ENCODE results near the gene DSCAML1.

The DSCAML1 gene

GRCh38 chr11:117381481-117382387 is 415.3 kb downstream of the DSCAML1 start:
- no peak for DNase-seq
- TF ChIP-seq CTCF (IDR thresholded peaks at IDR 0.05; ENCODE audit: low read depth, low read length): no peak
- no peaks in the 10 kb centered on the region for H3K4me1 ChIP-seq
- H3K27me3 ChIP-seq: no peaks in the 10 kb centered on the region
- H3K9me3 ChIP-seq: no peaks in the 10 kb centered on the region
- H3K36me3 ChIP-seq: peaks cover 12% of the 10 kb centered on the region
- no peak overlapping the region for H3K4me3 ChIP-seq (ENCODE audit: low read depth, low read length)

- no peak for DNase-seq
- TF ChIP-seq CTCF (IDR thresholded peaks at IDR 0.05; ENCODE audit: low read depth, low read length): no peak
- Histone ChIP-seq H3K27me3 (no peaks in the 10 kb centered on the region), H3K36me3 (peaks cover 22% of the 10 kb centered on the region), H3K4me3 (ENCODE audit: low read depth, low read length) (no peak overlapping the region), H3K4me1 (no peaks in the 10 kb centered on the region), H3K9me3 (no peaks in the 10 kb centered on the region)
These were observed 416.3 kb downstream of the DSCAML1 start for GRCh38 chr11:117380676-117381075.

GRCh38 chr11:117378976-117379865 is 417.8 kb downstream of the DSCAML1 start:
- H3K4me3 ChIP-seq (ENCODE audit: low read depth, low read length): no peak overlapping the region
- H3K4me1 ChIP-seq: no peaks in the 10 kb centered on the region
- no peak for DNase-seq
- no peaks in the 10 kb centered on the region for H3K9me3 ChIP-seq
- no peak for TF ChIP-seq CTCF (IDR thresholded peaks at IDR 0.05; ENCODE audit: low read depth, low read length)
- H3K27me3 ChIP-seq: no peaks in the 10 kb centered on the region
- peaks cover 25% of the 10 kb centered on the region for H3K36me3 ChIP-seq
